Cerebellar nuclear complex (tissue), 1 donor: ENCODE data around the gene GPR68.
"Not testable (repeated sequence)": the region's sequence is repeated elsewhere in the genome, so short reads cannot be mapped to it uniquely, and the experiment has no call there.

Experiments used
- DNase-seq, 2 experiments: peaks; one replicate each; lab custom pipeline; 2025; lab: John Stamatoyannopoulos, UW

GPR68 gene

DNA sequence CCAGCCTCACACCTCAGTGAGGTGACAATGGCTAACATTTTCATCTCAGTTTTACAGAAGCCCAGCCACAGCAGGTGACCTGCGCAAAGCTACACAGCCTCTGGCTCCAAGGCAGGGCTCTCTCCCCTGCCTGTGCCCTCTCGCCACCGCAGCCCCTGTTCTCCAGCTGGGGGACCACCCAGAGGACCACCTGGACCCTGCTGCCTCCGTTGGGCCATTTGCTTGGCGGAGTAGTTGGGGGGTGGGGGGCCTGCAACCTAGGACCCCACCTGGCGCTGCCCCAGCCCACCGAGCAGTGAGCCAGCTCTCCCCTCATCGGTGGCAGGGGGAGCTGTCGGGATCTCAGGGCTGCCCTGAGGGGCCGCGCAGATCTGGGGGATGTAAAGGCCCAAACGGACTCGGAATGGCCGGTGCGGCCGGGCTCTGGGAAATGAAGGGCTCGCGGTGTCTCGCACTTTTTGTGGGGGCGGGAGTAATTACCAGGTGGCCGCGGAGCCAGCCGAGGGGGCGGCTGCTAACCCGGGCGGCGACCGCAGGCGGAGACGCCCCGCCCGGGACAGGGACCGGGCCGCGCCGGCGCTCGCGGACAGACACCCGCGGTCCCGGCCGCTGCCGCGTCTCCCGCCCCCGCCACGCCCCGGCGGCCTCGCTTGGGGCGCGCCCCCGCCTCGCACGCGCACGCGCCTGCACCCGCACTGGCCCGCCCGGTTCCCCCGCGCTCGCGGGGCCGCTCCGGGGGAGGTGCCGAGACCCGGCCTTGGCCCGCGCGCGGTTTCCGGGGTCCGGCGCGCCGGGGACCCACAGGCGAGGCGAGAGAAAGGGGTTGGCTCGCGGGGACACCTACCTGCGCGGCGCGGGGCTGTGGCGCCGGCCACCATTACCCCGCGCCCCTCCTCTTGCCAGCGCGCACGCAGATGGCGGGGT, 8.6 kb upstream of the GPR68 start:
- DNase-seq = no peak

DNA sequence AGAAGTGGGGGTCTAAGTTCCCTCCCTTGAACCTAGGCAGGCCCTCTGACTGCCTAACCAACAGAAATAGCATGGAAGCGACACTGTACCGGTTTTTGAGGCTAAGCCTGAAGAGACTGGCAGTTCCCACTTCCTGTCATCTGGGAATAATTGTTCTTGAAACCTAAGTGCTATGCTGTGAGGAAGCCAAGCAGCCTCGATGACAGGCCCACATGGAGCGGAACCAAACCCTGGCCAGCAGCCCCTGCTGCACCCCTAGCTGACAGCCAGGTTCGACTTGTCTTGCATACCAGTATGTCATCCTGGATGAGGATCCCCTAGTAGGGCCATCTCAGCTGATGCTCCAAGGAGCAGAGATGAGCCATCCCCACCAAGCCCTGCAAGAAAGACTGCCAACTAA, 6.4 kb upstream of the GPR68 start:
- no peak for DNase-seq

DNA sequence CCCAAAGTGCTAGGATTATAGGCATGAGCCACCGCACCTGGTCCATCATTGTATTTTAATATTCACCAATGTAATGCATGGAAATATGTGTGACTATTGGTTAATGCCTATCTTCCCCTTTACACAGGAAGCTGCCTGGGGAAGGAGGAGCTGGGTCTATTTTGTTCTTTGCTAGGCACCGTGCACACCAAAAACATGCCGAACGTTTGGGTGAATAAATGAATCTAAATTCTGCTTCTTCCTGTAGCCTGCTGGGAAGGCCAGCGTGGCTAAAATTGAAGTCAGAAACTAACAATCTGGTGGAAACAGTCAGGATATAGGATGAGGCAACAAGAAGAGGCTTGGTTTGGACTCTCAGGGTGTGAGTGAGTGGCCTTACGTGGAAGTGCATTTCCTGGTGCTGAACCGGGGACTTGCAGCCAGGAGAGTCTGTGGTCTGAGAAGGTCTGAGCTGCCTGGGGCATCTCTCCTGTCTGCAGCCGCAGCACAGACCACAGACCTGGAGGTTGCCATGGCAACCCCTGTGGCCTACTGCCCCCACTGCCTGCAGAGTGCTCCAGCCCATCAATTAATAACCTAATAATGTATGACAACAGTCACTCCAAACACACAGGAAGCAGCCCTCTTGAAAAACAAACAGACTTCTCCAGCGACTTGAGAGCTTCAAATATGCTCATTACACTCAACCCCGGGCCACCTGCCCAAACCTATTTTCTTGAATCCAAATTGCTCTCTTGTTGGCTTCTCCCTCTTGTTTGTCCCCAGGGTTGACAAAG, 5.5 kb upstream of the GPR68 start:
- DNase-seq = peak; percentile 23 to 49

DNA sequence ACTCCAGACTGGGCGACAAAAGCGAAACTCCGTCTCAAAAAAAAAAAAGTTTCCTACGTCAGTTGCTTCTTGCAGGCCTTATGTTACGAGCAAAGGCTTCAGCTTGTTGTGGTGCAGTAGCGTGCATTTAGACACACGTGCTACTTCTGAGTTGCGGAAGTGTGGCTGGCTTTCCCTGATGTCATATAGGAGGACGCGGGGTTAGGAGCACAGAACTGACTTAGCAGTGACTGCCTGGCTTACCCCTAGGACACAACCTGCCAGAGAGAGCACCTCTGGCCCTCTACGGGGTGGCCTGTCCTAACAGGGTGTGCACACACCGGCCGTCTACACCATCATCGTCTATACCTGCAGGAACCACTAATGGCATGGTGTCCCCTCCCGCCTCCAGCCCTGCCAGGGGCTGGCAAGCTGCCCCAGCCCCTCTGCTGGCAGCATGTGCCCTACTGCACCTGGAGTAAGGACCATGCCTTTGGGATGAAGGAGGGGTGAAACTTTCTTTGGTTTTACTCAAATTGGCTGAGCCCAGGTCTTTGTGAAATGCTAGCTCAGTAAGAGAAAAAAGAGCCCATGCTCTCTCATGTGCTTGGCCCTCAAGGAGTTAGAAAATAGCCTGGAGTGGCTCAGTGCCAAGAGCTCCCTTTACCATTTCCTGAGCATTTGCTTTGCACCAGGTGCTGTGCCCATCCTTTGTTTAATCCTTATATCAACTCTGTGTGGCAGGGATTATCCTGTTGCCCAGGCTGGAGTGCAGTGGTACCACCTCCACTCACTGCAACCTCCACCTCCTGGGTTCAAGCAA, 1.7 kb upstream of the GPR68 start:
- DNase-seq = no peak

DNA sequence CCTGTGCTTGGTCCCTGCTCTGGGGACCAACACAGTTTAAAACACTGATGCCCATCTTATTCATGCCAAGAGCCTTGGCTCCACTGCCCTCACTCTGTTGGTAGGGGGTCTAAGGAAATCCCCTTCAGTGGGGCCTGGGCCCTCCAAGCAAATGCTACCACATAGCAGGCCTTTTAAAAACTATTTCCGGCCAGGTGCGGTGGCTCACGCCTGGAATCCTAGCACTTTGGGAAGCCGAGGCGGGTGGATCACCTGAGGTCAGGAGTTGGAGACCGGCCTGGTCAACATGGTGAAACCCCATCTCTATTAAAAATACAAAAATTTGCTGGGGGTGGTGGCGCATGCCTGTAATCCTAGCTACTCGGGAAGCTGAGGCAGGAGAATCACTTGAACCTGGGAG, 1.1 kb upstream of the GPR68 start:
- not testable (repeated sequence) for DNase-seq

DNA sequence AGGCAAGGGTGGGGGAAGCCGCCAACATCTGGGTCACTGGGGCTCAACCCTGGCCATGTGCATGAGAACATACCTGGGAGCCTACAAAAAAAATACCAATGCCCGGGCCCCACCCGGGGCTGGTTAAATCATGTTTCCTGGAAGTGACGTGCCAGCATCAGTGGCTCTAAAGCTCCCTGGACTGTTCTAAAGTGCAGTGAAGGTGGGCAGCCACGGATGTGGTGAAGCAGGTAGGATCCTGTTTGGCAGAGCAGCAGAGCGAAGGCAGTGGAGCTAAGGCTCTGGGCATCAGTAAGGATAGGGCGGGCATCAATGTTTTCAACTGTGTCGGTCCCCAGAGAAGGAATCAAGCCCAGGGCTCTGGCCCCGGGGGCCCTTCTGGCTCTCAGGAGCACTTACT, 525 bp upstream of the GPR68 start:
- no peak for DNase-seq

DNA sequence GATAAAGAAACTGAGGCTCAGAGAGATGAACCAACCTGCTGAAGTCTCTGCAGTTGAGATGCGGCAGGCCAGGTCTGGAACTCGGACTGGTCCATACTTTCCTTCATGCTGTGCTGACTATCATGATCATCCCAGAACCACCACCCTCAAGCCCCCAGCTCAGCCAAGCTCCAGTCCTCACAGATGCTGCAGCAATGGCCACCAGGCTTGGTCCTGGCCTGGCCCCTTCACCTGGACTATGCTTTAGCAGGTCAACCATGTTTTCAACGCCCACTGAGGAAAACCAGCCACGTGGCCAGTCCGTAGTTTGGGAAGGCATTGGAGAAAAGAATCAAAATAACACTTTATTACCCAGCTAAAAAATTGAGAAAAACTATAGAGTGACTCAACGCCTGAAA, 1.4 kb downstream of the GPR68 start:
- DNase-seq = no peak

DNA sequence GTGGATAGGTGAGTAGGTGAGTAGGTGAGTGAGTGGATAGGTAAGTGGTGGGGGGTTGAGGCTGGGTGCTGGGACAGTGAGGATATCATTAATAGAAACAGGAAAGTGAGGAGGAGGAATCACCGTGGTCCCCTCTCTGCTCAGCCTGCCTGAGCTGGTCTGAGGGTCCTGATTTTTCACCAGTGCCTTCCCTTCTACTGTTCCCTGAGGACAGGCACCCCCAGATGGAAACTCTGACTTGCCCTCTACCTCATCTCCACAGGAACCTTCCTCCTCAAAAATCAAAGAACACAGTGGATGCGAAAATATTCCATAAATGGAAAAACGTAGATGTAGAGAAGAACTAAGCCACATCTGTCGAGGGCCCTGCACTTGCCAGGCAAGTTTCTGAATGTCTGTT, 1.9 kb downstream of the GPR68 start:
- no peak for DNase-seq

DNA sequence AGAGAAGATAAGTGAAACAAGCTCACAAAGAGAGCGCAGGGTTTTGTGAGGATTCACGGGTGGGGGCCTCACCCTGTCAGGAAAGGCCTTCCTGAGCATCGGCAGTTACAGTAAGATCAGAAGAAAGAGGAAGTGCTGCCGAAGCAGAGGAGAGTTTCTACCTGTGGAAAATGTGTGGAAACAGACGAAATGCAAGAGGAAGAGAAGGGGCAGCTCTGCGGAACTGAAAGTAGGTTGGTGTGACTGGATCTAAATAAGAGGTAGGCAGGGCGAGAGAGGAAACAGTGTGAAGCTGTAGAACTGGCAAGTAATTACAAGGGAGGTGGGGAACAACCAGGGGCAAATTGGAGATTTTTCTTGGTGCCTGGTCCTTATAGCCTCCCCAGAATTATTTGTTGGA, 2.6 kb downstream of the GPR68 start:
- no peak for DNase-seq

DNA sequence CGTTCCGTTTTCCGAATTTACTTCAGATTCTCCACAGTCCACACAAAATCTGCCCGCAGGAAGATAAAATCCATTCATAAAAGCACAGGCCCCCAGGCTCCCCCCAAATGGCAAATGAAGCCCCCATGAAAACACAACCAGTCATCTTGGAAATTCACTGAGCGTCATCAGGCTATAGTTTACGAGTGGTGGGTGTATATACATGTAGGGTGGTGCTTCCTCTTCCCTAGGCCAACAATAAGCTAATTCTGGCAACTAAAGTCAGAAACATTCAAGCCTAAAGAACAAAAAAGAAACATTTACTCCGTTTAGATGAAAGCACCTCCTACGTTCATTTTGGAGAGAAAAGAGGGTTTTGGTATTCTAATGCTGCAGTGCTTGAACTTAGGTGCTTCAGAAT, 5.8 kb downstream of the GPR68 start:
- no peak for DNase-seq

DNA sequence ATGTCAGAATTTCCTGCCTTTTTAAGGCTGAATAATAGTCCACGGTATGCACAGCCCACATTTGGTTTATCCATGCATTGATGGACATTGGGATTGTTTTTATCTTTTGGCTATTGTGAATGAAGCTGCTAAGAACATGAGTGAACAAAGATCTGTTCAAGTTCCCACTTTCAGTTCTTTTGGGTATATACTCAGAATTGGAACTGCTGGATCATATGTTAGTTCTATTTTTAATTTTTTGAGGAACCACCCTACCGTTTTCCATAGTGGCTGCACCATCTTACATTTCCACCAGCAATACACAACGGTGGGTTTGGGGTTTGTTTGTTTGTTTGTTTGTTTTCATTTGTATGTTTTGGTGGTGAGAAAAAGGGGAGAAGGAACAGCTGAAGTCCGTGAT, 6.4 kb downstream of the GPR68 start:
- no peak for DNase-seq

DNA sequence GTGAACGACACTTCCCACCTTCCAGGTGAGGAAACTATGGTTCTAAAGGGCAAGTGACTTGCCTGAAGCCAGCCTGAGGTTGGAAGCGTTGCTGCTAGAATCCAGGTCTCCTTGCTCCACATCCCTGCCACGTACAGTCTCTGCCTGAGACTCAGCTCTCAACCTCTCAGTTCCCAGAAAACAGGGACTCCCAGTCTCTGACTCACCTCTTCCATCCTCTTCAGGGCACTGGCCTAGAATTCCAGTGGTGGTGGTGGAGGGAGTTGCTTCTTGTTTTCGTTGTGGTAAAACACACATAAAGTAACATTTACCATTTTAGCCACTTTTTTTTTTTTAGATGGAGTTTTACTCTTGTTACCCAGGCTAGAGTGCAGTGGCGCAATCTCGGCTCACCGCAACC, 7.3 kb downstream of the GPR68 start:
- no peak for DNase-seq

DNA sequence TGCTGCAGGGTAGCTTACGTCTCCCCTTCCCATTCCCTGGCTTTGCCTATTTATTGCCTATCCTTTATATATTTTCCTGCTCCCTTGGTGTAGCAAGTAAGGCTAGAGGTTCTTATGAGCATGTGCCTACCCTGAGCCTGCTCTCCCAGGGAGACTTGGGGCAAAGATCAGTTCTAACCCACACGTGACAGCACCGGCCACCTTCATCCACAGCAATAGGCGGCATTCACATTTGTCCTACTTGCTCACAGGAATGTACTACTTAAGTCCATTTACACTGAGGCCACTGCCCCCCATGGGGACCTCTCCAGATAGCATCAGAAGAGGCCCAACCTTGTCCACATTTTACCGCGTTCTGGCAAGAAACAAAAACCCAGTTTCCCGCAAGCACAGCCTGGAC, 8.7 kb downstream of the GPR68 start:
- DNase-seq = no peak

DNA sequence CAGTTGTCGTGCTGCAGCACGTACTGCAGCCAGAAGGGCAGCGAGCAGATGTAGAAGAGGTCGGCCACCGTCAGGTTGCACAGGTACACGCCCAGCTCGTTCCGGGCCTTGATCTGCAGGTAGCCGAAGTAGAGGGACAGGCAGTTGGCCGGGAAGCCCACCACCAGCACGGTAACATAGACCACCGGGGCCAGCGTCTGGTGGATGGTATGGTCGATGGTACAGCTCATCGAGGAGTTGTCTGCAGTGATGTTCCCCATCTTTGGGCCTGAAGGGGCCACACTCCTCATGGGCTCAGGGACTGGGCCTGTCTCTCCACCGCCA, 9.8 kb downstream of the GPR68 start:
- no peak for DNase-seq

DNA sequence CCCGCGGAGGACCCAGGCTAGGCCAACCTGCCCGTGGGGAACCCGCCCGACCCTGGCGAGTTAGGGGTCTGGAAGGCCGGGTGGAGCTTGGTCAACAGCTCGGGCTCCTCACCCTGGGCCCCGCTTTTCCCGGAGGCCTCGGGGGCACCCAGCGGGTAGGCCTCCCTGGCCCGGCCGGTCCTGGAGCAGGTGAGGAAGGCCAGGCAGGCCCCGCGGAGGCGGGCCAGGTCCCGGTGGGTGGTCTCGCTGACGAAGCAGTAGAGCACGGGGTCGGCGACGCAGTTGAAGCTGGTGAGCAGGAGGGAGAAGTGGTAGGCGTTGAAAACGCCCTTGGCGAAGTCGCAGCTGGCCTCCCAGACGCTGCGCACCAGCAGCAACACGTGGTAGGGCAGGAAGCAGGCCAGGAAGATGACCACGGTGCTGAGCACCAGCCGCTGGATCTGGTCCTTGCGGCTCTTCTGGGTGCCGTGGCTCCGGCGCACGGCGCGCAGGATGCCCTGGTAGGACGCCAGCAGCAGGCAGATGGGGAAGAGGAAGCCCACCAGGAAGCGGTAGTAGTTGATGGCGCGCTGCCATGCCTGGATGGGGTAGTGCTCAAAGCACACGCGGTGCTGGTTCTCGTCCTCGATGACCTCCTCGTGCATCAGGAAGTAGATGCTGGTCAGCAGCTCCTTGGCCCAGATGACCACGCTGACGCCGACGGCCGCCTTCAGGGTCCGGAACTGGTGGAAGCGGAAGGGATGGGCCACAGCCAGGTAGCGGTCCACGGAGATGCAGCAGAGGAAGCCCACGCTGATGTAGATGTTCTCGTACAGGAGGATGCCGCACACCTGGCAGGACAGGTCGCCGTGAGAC, 10.3 kb downstream of the GPR68 start:
- no peak for DNase-seq

DNA sequence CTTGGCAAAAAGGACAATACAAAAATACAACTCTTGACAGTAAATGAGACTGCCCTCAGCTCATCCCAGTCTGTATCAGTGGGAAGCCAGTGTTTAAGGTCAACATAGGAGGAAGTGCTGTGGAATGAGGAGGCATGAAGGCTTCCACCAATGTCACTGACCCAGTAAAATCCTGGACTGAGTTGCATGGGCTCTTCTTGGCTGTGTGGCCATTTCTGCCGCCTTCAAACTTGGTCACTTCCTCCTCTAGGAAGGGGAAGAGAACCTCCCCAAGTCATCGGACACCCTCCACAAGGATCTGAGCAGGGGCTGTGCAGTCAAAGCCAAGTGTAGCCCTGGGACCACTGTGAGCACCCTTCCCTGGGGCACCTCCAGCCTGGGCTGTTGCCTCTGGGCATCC, 11.9 kb downstream of the GPR68 start:
- DNase-seq = no peak

DNA sequence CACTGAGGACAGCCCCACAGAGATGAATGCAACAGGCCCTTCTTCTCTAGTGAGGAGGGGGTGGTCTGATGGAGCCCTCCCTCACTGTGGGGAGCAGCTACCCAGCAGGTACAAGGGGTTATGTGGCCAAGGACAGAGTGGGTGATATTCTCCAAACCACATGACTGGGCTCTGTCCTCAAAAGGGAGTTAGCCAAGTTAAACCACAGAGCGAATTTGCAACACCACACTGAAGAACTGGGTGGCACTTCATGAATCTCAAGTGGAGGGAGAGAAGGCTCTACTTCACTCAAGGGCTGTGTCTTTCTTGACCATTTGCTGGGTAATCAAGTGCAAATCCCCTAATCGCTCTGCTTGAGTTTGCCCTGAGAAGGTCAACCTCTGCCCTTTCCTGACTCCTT, 12.5 kb downstream of the GPR68 start:
- no peak for DNase-seq

DNA sequence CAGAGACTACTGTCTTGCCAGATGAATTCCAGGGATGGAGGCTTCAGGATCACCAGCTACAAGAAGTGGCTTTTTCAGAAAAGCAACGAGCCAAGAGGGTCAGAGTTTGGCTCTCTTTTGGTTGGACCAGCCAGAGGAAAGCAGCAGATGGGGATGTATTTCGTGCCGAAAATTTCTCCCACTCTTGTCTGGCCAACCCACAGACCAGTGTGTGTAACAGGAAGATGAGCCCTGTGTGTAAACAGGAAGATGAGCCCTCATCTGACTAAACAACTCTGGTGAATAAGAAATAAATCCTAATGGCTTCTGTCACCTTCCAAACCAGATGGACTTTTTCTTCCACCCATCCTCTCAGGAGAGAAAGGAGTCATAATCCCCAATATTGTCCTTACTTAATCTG, 13.1 kb downstream of the GPR68 start:
- no peak for DNase-seq

DNA sequence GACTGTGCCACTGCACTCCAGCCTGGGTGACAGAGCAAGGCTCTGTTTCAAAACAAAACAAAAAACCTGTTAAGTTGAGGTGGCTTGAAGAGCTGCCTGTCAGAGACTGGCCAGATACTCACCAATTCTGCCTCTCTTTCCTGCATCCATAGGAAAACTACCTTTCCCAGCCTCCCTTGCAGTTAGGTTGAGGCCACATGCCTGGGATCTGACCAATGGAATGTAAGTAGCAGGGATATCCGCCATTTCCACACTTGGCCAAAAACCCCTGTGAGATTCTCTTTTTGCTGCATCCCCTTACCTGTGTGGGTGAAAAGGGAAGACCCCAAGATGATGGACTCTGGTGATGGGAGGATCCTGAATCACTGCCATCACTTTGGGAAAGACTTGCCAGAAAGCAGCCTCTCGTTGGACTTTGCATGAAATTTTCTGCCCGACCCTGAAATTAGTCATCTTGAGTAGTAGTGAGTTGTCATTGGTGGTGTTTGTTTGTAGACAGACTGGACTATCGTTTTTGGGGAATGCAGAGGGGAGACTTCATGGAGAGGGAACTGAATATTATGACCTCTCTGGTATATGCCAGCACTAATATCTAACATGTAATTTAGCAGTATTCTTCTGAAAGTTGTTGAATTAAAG, 14.0 kb downstream of the GPR68 start:
- DNase-seq = no peak

DNA sequence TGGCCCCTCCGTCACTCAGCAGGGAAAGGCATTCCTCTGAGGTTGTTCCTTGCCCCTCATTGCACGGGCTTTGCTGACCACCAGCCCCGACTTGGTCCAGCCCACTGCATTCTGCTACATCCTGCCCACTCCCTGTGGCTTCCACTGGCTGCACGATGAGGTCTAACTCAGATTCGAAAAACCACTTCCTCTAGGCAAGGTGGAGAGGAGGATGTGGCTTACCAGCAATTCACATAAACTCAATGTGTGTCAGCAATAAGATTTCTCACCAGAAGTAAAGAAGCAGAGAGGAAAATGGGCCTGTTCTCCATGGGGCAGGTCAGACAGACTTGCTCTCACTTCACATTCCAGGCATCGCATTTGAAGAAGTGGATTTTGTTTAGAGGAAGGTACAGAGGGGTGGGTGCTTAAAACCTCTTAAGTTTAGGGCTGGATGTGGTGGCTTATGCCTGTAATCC, 14.7 kb downstream of the GPR68 start:
- DNase-seq = no peak

DNA sequence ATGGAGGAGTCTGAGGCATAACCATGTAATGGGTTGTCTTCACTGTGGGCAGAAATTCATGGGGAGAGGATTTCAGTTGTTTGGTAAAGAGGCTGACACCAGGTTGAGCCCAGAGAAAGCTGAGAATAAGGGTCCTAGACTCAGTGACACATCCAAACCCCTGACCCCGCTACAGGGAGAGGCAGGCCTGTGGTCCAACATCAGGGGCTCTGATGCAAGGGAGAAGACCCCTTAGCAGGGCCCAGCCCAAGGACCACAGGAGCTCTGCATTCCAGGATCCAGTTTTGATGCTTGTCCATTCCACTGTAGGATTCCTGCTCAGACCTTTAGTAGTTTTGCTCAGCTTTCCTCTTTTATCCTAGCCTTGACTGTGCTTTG, 15.5 kb downstream of the GPR68 start:
- no peak for DNase-seq
